Right lobe of liver (tissue), 4 donors: Measurements from ENCODE around the gene DNAJC21.

Experiments used
- POLR2A ChIP-seq: fragments of 450-650 bp; IDR thresholded peaks from one replicate; pipeline ENCODE4 v1.6.1; 2017; ENCODE audit warnings: antibody characterized with exemption, mild to moderate bottlenecking
- TF ChIP-seq, protein P1 (sequence below), 4 donors: fragments of 200-600 bp in 3 of 4; fragments of 450-650 bp in 1 of 4; IDR thresholded peaks; one replicate each; pipeline versions ENCODE4 v1.5.1 to v1.8.0; 2016 to 2022; ENCODE audit warnings: antibody characterized with exemption in 4 of 4, mild to moderate bottlenecking in 2 of 4
- donor health status: DM: no; HTN: no; CAD: no.
- donor health status: DM: no; HTN: no; CAD: no.
- donor health status: DM: no; HTN: yes; CAD: no.

DNA sequence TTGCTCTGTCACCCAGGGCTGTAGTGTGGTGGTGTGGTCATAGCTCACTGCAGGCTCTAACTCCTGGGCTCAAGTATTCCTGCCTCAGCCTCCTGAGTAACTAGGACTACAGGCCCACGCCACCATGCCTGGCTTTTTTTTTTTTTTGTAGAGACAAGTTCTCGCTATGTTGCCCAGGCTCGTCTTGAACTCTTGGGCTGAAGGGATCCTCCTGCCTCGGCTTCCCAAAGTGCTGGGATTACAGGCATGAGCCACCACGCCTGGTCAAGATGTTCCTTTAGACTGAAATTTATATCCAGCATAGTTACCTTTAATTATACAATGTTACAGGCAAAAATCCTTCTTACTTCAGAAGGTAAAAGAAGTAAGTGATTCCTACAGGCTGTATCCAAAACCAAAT, 1.6 kb upstream of the DNAJC21 start:
- no peak for TF ChIP-seq POLR2A
- TF ChIP-seq, protein P1, sequence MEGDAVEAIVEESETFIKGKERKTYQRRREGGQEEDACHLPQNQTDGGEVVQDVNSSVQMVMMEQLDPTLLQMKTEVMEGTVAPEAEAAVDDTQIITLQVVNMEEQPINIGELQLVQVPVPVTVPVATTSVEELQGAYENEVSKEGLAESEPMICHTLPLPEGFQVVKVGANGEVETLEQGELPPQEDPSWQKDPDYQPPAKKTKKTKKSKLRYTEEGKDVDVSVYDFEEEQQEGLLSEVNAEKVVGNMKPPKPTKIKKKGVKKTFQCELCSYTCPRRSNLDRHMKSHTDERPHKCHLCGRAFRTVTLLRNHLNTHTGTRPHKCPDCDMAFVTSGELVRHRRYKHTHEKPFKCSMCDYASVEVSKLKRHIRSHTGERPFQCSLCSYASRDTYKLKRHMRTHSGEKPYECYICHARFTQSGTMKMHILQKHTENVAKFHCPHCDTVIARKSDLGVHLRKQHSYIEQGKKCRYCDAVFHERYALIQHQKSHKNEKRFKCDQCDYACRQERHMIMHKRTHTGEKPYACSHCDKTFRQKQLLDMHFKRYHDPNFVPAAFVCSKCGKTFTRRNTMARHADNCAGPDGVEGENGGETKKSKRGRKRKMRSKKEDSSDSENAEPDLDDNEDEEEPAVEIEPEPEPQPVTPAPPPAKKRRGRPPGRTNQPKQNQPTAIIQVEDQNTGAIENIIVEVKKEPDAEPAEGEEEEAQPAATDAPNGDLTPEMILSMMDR (IDR thresholded peaks at IDR 0.05) = no peak
